Subcutaneous abdominal adipose tissue (tissue), 5 donors: ENCODE results near the gene ALDOA.
A peak's percentile ranks its signal among the peaks of the same experiment; 100 is the strongest.

Source experiments
- H3K27ac ChIP-seq: one replicate; pipeline ENCODE4 v1.7.0; 2013; ENCODE audit warnings: low read depth, mild to moderate bottlenecking, inconsistent platforms, low read length, moderate library complexity
- H3K27me3 ChIP-seq, 5 donors: one replicate each; pipeline ENCODE4 v1.7.0; 2013; ENCODE audit warnings: low read length in 5 of 5, inconsistent platforms in 1 of 5; ENCODE audit not compliant: control insufficient read depth in 5 of 5, insufficient read depth in 4 of 5
- H3K36me3 ChIP-seq, 5 donors: one replicate each; pipeline ENCODE4 v1.7.0; 2013; ENCODE audit warnings: low read length in 5 of 5; ENCODE audit not compliant: control insufficient read depth in 5 of 5, insufficient read depth in 5 of 5
- H3K4me1 ChIP-seq, 5 donors: one replicate each; pipeline ENCODE4 v1.7.0; 2013; ENCODE audit warnings: low read length in 5 of 5, mild to moderate bottlenecking in 3 of 5, moderate library complexity in 1 of 5; ENCODE audit not compliant: control insufficient read depth in 5 of 5, insufficient read depth in 5 of 5
- H3K4me3 ChIP-seq, 5 donors: one replicate each; pipeline ENCODE4 v1.7.0; 2013; ENCODE audit warnings: low read length in 5 of 5, low read depth in 1 of 5
- H3K9ac ChIP-seq, 5 donors: one replicate each; pipeline ENCODE4 v1.7.0; 2013; ENCODE audit warnings: low read length in 5 of 5, mild to moderate bottlenecking in 4 of 5, moderate library complexity in 3 of 5
- H3K9me3 ChIP-seq, 5 donors: one replicate each; pipeline ENCODE4 v1.7.0; 2013; ENCODE audit warnings: low read length in 5 of 5; ENCODE audit not compliant: control insufficient read depth in 5 of 5
- donor health status: healthy.
- donor health status: healthy.
- donor health status: healthy.
- donor health status: healthy.
- donor health status: healthy.

The ALDOA gene

DNA sequence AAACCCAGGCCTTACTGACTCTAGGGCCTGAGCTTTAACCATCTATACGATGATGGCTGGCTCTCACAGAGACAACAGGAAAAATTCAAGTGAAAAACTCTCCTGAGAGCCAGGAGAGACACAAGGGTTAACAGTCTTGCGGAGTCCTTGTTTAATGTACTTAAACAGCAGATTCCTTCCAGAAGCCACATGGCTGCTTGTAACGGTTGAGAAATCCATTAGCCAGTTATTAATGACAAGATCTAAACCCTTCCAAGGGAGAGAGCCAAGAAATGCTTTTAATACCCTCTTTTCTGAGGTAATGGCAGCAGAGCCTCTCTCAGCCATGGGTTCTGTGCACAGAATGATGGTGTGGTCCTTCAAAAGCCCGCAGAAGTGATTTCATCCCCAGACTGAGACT lies 5.2 kb upstream of the ALDOA start:
- peaks cover 10 to 37% (median 36%) of the 10 kb centered on the region in 5 donors for H3K4me1 ChIP-seq
- no peaks in the 10 kb centered on the region for H3K27me3 ChIP-seq
- H3K36me3 ChIP-seq: no peaks in the 10 kb centered on the region
- no peaks in the 10 kb centered on the region for H3K9me3 ChIP-seq
- no peak overlapping the region for H3K4me3 ChIP-seq
- peak overlapping the region in 1 of 5 donors; percentile 51 for H3K9ac ChIP-seq
- H3K27ac ChIP-seq: no peak overlapping the region

DNA sequence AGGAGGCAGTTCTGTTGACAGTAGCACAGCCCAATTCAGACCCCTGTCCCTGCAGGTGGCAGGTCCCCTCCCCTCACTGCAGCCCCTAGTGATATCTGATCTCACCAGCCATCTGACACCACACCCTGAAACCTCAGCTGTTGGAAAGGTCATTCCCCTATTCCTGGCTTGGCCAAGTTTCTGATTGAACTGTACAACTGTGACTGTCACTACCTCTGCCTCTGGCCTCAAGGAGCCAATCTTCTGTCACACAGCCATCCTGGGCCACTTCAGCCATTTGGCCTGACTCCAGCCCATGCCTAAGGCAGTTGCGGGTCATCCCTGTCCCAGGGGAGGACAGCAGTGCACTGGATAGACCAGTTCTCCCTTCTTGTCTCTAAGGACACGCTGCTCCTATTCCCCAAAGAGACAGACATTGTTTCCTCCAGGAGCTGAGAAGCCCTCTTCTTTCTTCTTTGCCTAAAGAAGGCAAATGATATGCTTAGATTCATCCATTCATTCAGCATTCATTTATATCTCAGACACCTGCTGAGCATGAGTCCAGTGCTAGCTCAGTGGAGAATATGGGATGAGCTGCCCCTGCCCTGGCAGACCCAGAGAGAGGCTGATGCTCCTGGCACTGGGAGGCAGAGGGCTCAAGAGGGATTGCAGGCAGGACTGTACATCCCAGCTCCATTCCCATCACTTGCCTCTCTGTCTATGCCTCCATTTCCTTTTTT lies 4.6 kb upstream of the ALDOA start:
- Histone ChIP-seq H3K4me1 (peaks cover 10 to 40% (median 36%) of the 10 kb centered on the region in 5 donors), H3K4me3 (no peak overlapping the region), H3K27ac (no peak overlapping the region), H3K36me3 (no peaks in the 10 kb centered on the region), H3K9me3 (no peaks in the 10 kb centered on the region), H3K27me3 (no peaks in the 10 kb centered on the region), H3K9ac (peak overlapping the region in 1 of 5 donors; percentile 51)

DNA sequence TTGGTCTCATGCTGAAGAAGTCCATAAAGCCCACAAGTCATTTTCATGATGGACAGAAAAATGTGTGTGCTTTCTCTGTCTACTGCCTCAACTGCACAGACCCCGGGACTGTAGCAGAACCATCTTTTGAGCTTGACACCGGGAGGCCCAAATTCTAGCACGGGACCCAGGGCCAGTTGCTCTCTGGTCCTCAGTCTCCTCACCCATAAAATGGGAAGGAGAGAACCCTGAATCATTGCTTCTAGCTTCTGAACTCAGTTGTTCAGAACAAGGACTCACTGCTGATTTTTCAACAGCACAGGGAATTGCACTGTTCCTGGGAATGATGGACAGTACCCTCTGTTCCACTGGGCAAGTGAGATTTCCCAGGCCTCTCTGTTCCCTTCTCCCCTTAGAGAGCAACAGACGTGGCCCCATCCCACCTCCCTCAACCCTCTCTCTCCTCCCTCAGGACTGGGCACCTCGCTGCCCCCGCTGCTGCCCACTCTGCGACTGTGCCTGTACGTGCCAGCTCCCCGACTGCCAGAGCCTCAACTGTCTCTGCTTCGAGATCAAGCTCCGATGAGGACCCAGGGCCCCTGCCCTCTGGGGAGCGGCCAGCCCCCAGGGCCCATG lies 2.2 kb upstream of the ALDOA start:
- Histone ChIP-seq H3K9me3 (no peaks in the 10 kb centered on the region), H3K4me1 (peaks cover 18 to 62% (median 58%) of the 10 kb centered on the region in 5 donors), H3K27ac (peak overlapping the region; percentile 97), H3K4me3 (peak overlapping the region in 4 of 5 donors; percentile 81 to 98 (median 91)), H3K36me3 (peaks cover 0 to 15% (median 11%) of the 10 kb centered on the region in 5 donors), H3K27me3 (no peaks in the 10 kb centered on the region), H3K9ac (peak overlapping the region; percentile 71 to 88 (median 87))

DNA sequence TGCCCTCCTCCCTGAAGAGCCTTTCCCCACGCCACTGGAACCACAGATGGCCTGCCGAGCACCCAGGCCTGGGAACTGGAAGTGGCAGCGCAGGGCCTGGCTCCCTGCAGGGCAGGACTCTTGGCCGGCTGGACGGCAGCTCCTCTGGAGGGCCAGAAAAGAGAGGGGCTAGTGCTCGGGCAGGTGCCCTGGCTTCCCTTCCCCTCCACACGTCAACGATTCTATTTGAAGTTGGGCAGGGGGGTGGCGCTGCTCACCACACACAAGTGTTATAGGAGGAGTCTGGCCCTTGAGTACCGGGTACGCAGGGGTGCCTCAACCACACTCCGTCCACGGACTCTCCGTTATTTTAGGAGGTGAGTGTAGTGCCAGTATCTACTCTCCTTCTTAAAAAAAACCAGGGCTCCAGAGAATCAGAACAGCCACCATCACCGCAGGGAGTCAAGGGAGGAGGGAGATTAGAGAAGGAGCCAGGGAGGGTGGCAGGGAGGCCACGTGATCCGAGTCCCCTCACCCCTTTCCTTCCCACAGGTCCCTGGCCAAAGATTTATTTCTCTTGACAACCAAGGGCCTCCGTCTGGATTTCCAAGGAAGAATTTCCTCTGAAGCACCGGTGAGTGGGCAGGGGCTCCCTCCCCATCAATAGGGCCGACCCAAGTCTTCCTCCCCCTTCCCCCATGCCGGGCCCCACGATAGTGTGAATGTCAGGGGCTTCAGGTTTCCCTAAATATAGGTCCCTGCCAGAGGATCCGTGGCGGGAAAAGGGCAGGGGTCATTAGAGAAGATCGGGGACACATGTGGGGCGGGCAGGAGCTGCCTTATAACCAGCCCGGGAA lies 1.4 kb upstream of the ALDOA start:
- Histone ChIP-seq H3K27ac (peak overlapping the region; percentile 97), H3K9me3 (no peaks in the 10 kb centered on the region)

DNA sequence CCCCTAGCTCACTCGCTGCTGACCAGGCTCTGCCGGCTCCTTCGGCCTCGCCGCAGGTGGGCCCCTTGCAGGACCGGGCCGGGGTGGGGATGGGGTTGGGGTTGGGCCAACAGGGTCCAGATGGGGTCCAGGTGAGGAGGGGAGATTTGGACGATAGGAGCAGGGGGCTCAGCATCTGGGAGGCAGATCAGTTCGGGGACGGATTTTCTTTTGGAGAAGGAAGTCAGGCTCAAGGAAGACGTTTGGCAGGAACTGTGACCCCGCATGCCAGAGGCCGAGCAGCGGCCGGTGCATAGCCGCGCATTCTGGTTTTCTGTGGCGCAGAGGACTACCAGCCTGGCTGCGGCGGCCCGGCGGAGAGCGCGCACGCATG lies 845 bp upstream of the ALDOA start:
- Histone ChIP-seq H3K27ac (peak overlapping the region; percentile 97), H3K4me1 (peaks cover 23 to 75% (median 71%) of the 10 kb centered on the region in 5 donors), H3K9me3 (no peaks in the 10 kb centered on the region)

More for the DNA sequence above, 1.4 kb upstream of the ALDOA start:
- H3K36me3 ChIP-seq: peaks cover 0 to 23% (median 18%) of the 10 kb centered on the region in 5 donors
- H3K27me3 ChIP-seq: no peaks in the 10 kb centered on the region
- peaks cover 20 to 69% (median 65%) of the 10 kb centered on the region in 5 donors for H3K4me1 ChIP-seq
- peak overlapping the region; percentile 71 to 88 (median 87) for H3K9ac ChIP-seq
- H3K4me3 ChIP-seq: peak overlapping the region; percentile 81 to 98 (median 85)

DNA sequence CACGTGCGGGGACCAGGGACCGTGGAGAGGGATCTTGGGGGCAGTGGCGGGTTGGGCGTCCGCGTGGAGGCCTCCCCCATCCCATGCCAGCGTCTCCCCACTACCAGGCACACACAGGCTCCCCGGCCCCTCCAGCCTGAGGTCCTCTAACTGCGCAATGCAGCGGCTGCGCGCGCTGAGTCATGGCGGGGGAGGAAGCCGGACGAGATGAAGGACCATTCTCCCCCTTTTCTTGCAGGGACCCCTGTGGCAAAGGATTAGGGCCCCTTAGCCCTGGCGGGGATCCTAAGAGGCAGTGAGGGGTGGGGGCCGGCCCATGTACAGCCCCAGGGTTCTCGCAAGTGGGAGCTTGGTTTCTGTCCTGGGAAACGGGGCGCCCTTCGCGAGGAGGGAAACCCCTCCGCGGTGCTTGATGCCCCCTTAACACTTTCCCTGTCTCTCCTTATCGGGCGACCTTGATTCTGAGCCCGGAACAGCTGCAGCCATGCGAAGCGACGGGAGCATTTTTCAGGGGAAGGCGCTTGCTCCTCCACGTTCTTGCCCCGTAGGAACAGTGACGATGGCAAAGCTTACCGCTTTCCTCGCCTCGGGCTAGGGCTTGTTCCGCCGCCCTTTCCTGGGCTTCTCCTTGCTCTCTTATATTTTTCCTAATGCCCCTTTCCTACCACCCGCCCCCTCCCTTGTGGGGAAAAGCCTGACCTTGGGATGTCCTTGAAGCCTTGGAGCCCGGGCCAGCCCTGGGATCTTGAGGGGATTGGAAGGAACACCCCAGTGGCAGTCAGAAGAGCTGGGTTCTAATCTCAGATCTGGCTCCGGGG lies 592 bp downstream of the ALDOA start:
- Histone ChIP-seq H3K4me1 (peaks cover 21 to 74% (median 69%) of the 10 kb centered on the region in 5 donors), H3K9ac (peak overlapping the region; percentile 87 to 97 (median 95)), H3K27ac (peak overlapping the region; percentile 98), H3K27me3 (no peaks in the 10 kb centered on the region), H3K4me3 (peak overlapping the region; percentile 89 to 98 (median 96)), H3K36me3 (peaks cover 0 to 43% (median 37%) of the 10 kb centered on the region in 5 donors), H3K9me3 (no peaks in the 10 kb centered on the region)

More for the DNA sequence above, 845 bp upstream of the ALDOA start:
- H3K4me3 ChIP-seq: peak overlapping the region; percentile 81 to 98 (median 85)
- no peaks in the 10 kb centered on the region for H3K27me3 ChIP-seq
- peaks cover 0 to 29% (median 24%) of the 10 kb centered on the region in 5 donors for H3K36me3 ChIP-seq
- H3K9ac ChIP-seq: peak overlapping the region; percentile 26 to 88 (median 87)

DNA sequence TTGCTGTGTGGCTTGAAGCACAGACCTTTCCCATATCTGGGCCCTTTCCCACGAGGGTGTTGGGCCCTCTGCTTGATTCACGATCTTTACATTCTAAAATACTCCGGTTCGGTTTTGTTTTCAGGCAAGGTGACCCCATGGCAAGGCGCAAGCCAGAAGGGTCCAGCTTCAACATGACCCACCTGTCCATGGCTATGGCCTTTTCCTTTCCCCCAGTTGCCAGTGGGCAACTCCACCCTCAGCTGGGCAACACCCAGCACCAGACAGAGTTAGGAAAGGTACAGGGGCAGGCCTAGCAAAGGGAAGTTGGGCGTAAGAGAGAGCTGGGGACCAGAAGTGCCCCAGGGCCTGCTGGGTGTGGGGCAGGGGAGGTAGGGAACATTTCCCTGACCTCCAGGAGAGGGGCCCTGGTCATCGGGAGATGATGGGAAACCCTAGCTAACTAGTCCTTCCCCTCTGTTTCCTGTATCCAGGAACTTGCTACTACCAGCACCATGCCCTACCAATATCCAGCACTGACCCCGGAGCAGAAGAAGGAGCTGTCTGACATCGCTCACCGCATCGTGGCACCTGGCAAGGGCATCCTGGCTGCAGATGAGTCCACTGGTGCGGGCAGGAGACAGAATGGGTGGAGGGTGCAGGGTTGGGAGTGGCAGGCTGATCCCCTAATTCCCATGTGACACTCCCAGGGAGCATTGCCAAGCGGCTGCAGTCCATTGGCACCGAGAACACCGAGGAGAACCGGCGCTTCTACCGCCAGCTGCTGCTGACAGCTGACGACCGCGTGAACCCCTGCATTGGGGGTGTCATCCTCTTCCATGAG lies 1.4 kb downstream of the ALDOA start:
- no peaks in the 10 kb centered on the region for H3K9me3 ChIP-seq

DNA sequence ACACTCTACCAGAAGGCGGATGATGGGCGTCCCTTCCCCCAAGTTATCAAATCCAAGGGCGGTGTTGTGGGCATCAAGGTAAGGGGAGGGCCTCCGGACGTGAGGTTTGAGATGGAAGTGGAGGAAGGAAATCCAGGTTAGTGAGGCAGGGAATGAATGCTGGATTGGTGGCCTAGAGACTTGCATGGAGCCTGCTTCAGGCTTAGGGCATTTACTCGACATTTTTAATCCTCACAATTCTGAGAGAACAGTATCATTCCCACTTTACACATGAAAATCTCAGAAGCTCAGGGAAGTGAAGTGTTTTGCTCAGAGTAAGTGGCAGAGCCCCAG lies 2.0 kb downstream of the ALDOA start:
- Histone ChIP-seq H3K27ac (peak overlapping the region; percentile 98), H3K4me3 (peak overlapping the region; percentile 89 to 98 (median 96)), H3K9ac (peak overlapping the region in 4 of 5 donors; percentile 92 to 97 (median 96)), H3K9me3 (no peaks in the 10 kb centered on the region), H3K27me3 (no peaks in the 10 kb centered on the region), H3K36me3 (peaks cover 0 to 57% (median 47%) of the 10 kb centered on the region in 5 donors), H3K4me1 (peaks cover 21 to 72% (median 68%) of the 10 kb centered on the region in 5 donors)

More for the DNA sequence above, 1.4 kb downstream of the ALDOA start:
- peak overlapping the region; percentile 98 for H3K27ac ChIP-seq
- no peaks in the 10 kb centered on the region for H3K27me3 ChIP-seq
- peaks cover 21 to 72% (median 68%) of the 10 kb centered on the region in 5 donors for H3K4me1 ChIP-seq
- H3K4me3 ChIP-seq: peak overlapping the region; percentile 89 to 98 (median 96)
- H3K36me3 ChIP-seq: peaks cover 0 to 51% (median 43%) of the 10 kb centered on the region in 5 donors
- H3K9ac ChIP-seq: peak overlapping the region; percentile 87 to 97 (median 95)
